HEK293 (cell line): ENCODE data around the gene KRTAP10-5.

ENCODE experiments used
- PRDM1 ChIP-seq: fragments of 450-650 bp; formaldehyde crosslinking; IDR thresholded peaks from 2 replicates; pipeline ENCODE4; 2016; ENCODE audit warnings: missing biosample characterization, missing genetic modification characterization
- ZFP3 ChIP-seq: fragments of 450-650 bp; formaldehyde crosslinking; IDR thresholded peaks from 2 replicates; pipeline ENCODE4 v1.5.1; 2016; ENCODE audit warnings: low read depth, missing biosample characterization, missing genetic modification characterization
- ZNF114 ChIP-seq: fragments of 450-650 bp; formaldehyde crosslinking; IDR thresholded peaks from 2 replicates; pipeline ENCODE4 v1.5.0; 2017; ENCODE audit warnings: missing biosample characterization, missing genetic modification characterization
- ZNF132 ChIP-seq: fragments of 450-650 bp; formaldehyde crosslinking; IDR thresholded peaks from 2 replicates; pipeline ENCODE4 v1.5.1; 2017; ENCODE audit warnings: missing biosample characterization, missing genetic modification characterization, borderline replicate concordance
- ZNF416 ChIP-seq: fragments of 450-650 bp; formaldehyde crosslinking; IDR thresholded peaks from 2 replicates; pipeline ENCODE4 v1.5.1; 2016; ENCODE audit warnings: missing biosample characterization, missing genetic modification characterization
- ZNF433 ChIP-seq: fragments of 450-650 bp; formaldehyde crosslinking; IDR thresholded peaks from 2 replicates; pipeline ENCODE4 v1.5.1; 2016; ENCODE audit warnings: missing biosample characterization, missing genetic modification characterization, low read depth
- TF ChIP-seq, protein P1 (sequence below): sonication (generic); formaldehyde crosslinking; IDR thresholded peaks from 2 replicates; pipeline ENCODE4 v1.8.1; 2022; ENCODE audit warnings: mild to moderate bottlenecking, moderate library complexity, missing genetic modification reagents
- TF ChIP-seq, protein P2 (sequence below): fragments of 450-650 bp; formaldehyde crosslinking; IDR thresholded peaks from 2 replicates; pipeline ENCODE4 v1.5.1; 2016; ENCODE audit warnings: missing biosample characterization, missing genetic modification characterization
- TF ChIP-seq, protein P3 (sequence below): fragments of 450-650 bp; formaldehyde crosslinking; IDR thresholded peaks from 2 replicates; pipeline ENCODE4 v1.5.1; 2016; ENCODE audit warnings: missing biosample characterization, missing genetic modification characterization
- TF ChIP-seq, protein P4 (sequence below): fragments of 450-650 bp; formaldehyde crosslinking; IDR thresholded peaks from 2 replicates; pipeline ENCODE4 v1.5.1; 2016; ENCODE audit warnings: missing biosample characterization, missing genetic modification characterization
- TF ChIP-seq, protein P5 (sequence below): fragments of 450-650 bp; formaldehyde crosslinking; IDR thresholded peaks from 2 replicates; pipeline ENCODE4 v1.5.1; 2016; ENCODE audit warnings: missing biosample characterization, missing genetic modification characterization

DNA sequence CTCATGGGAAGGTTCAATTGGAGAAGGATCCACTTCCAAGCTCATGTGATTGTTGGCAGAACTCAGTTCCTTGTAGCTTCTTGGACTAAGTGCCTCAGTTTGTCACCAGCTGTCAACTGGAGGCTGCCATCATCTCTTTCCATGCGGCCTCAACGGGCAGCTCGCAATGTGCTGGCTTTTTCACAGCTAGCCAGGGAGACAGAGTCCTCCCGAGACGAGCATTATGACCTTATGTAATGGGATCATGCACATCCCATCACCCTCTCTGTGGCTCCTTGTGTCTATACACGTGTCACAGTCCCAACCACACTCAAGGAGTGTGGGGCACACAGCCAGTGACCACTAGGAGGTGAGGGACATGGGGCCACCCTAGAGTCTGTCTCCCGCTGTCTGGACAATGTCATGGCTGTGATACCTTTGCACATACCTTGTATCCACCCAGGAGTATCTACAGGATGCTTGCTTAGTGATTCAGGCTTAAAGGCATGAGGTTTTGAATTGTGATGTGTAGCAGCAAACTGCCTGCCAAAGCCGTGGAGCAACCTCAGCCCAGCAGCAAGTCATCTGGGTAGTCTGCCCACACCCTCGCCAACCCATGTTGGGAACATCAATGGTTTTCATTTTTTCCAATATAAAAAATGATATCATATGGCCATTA lies 15.8 kb upstream of the KRTAP10-5 start:
- TF ChIP-seq, protein P1, sequence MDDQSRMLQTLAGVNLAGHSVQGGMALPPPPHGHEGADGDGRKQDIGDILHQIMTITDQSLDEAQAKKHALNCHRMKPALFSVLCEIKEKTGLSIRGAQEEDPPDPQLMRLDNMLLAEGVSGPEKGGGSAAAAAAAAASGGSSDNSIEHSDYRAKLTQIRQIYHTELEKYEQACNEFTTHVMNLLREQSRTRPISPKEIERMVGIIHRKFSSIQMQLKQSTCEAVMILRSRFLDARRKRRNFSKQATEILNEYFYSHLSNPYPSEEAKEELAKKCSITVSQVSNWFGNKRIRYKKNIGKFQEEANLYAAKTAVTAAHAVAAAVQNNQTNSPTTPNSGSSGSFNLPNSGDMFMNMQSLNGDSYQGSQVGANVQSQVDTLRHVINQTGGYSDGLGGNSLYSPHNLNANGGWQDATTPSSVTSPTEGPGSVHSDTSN = no peak
- TF ChIP-seq, protein P2, sequence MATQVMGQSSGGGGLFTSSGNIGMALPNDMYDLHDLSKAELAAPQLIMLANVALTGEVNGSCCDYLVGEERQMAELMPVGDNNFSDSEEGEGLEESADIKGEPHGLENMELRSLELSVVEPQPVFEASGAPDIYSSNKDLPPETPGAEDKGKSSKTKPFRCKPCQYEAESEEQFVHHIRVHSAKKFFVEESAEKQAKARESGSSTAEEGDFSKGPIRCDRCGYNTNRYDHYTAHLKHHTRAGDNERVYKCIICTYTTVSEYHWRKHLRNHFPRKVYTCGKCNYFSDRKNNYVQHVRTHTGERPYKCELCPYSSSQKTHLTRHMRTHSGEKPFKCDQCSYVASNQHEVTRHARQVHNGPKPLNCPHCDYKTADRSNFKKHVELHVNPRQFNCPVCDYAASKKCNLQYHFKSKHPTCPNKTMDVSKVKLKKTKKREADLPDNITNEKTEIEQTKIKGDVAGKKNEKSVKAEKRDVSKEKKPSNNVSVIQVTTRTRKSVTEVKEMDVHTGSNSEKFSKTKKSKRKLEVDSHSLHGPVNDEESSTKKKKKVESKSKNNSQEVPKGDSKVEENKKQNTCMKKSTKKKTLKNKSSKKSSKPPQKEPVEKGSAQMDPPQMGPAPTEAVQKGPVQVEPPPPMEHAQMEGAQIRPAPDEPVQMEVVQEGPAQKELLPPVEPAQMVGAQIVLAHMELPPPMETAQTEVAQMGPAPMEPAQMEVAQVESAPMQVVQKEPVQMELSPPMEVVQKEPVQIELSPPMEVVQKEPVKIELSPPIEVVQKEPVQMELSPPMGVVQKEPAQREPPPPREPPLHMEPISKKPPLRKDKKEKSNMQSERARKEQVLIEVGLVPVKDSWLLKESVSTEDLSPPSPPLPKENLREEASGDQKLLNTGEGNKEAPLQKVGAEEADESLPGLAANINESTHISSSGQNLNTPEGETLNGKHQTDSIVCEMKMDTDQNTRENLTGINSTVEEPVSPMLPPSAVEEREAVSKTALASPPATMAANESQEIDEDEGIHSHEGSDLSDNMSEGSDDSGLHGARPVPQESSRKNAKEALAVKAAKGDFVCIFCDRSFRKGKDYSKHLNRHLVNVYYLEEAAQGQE (tag by site-specific recombination) = no peak
- TF ChIP-seq ZNF433 (tag by site-specific recombination) = no peak
- TF ChIP-seq, protein P3, sequence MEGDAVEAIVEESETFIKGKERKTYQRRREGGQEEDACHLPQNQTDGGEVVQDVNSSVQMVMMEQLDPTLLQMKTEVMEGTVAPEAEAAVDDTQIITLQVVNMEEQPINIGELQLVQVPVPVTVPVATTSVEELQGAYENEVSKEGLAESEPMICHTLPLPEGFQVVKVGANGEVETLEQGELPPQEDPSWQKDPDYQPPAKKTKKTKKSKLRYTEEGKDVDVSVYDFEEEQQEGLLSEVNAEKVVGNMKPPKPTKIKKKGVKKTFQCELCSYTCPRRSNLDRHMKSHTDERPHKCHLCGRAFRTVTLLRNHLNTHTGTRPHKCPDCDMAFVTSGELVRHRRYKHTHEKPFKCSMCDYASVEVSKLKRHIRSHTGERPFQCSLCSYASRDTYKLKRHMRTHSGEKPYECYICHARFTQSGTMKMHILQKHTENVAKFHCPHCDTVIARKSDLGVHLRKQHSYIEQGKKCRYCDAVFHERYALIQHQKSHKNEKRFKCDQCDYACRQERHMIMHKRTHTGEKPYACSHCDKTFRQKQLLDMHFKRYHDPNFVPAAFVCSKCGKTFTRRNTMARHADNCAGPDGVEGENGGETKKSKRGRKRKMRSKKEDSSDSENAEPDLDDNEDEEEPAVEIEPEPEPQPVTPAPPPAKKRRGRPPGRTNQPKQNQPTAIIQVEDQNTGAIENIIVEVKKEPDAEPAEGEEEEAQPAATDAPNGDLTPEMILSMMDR (tag by site-specific recombination) = no peak
- TF ChIP-seq, protein P4, sequence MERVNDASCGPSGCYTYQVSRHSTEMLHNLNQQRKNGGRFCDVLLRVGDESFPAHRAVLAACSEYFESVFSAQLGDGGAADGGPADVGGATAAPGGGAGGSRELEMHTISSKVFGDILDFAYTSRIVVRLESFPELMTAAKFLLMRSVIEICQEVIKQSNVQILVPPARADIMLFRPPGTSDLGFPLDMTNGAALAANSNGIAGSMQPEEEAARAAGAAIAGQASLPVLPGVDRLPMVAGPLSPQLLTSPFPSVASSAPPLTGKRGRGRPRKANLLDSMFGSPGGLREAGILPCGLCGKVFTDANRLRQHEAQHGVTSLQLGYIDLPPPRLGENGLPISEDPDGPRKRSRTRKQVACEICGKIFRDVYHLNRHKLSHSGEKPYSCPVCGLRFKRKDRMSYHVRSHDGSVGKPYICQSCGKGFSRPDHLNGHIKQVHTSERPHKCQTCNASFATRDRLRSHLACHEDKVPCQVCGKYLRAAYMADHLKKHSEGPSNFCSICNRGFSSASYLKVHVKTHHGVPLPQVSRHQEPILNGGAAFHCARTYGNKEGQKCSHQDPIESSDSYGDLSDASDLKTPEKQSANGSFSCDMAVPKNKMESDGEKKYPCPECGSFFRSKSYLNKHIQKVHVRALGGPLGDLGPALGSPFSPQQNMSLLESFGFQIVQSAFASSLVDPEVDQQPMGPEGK (tag by site-specific recombination) = no peak
- no peak for TF ChIP-seq ZNF132 (tag by site-specific recombination)
- no peak for TF ChIP-seq ZNF114 (tag by site-specific recombination)
- TF ChIP-seq, protein P5, sequence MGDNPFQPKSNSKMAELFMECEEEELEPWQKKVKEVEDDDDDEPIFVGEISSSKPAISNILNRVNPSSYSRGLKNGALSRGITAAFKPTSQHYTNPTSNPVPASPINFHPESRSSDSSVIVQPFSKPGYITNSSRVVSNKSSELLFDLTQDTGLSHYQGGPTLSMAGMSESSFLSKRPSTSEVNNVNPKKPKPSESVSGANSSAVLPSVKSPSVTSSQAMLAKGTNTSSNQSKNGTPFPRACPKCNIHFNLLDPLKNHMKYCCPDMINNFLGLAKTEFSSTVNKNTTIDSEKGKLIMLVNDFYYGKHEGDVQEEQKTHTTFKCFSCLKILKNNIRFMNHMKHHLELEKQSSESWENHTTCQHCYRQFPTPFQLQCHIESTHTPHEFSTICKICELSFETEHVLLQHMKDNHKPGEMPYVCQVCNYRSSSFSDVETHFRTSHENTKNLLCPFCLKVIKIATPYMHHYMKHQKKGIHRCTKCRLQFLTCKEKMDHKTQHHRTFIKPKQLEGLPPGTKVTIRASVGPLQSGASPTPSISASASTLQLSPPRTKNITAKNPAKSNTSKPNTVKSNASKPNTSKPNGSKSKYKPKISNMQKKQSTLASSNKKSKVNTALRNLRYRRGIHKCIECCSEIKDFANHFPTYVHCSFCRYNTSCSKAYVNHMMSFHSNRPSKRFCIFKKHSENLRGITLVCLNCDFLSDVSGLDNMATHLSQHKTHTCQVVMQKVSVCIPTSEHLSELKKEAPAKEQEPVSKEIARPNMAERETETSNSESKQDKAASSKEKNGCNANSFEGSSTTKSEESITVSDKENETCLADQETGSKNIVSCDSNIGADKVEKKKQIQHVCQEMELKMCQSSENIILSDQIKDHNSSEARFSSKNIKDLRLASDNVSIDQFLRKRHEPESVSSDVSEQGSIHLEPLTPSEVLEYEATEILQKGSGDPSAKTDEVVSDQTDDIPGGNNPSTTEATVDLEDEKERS (tag by site-specific recombination) = no peak
- TF ChIP-seq ZFP3 (tag by site-specific recombination) = no peak
- no peak for TF ChIP-seq PRDM1 (tag by site-specific recombination)
- no peak for TF ChIP-seq ZNF416 (tag by site-specific recombination)
